Smooth muscle cell (in vitro differentiated cells): ENCODE data around the gene RNF214. TPM values are rescaled to one million over a fixed set of nuclear protein-coding genes. Genes with fewer than 3 reads are reported as not detected.

Experiments used
- DNase-seq: peaks from one replicate; lab custom pipeline; 2025; ENCODE audit not compliant: unreplicated experiment; lab: John Stamatoyannopoulos, UW
- H2AFZ ChIP-seq: fragments of 200-600 bp; sonication (generic); 2 replicates; pipeline ENCODE4 v1.6.0; 2016; ENCODE audit warnings: antibody characterized with exemption, low read depth, mild to moderate bottlenecking
- H3F3A ChIP-seq: fragments of 200-600 bp; sonication (generic); 2 replicates; pipeline ENCODE4 v1.6.0; 2017; ENCODE audit warnings: antibody characterized with exemption, low read depth
- H3K27ac ChIP-seq: fragments of 200-600 bp; sonication (generic); 2 replicates; pipeline ENCODE4 v1.5.1; 2016; ENCODE audit warnings: low read depth, mild to moderate bottlenecking
- H3K27me3 ChIP-seq: fragments of 200-600 bp; sonication (generic); 2 replicates; pipeline ENCODE4 v1.6.1; 2016; ENCODE audit warnings: low read depth, mild to moderate bottlenecking
- H3K36me3 ChIP-seq: fragments of 200-600 bp; sonication (generic); 2 replicates; pipeline ENCODE4 v1.5.1; 2016; ENCODE audit warnings: low read depth
- H3K4me1 ChIP-seq: fragments of 200-600 bp; sonication (generic); 2 replicates; pipeline ENCODE4 v1.5.1; 2016; ENCODE audit warnings: low read depth
- H3K4me2 ChIP-seq: fragments of 200-600 bp; sonication (generic); 2 replicates; pipeline ENCODE4 v1.6.0; 2016; ENCODE audit warnings: mild to moderate bottlenecking
- H3K4me3 ChIP-seq: fragments of 200-600 bp; sonication (generic); 2 replicates; pipeline ENCODE4 v1.5.1; 2016; ENCODE audit warnings: mild to moderate bottlenecking
- H3K79me2 ChIP-seq: fragments of 200-600 bp; sonication (generic); 2 replicates; pipeline ENCODE4 v1.6.0; 2016; ENCODE audit warnings: low read depth, mild to moderate bottlenecking
- H3K9ac ChIP-seq: fragments of 200-600 bp; sonication (generic); 2 replicates; pipeline ENCODE4 v1.6.0; 2016; ENCODE audit warnings: low read depth
- H3K9me3 ChIP-seq: fragments of 200-600 bp; sonication (generic); replicated peaks from 2 replicates; pipeline ENCODE4 v1.5.1; 2016; ENCODE audit warnings: low read depth
- H4K20me1 ChIP-seq: fragments of 200-600 bp; sonication (generic); 2 replicates; pipeline ENCODE4 v1.6.0; 2016; ENCODE audit warnings: low read depth
- CTCF ChIP-seq: fragments of 200-600 bp; sonication (generic); IDR thresholded peaks from 2 replicates; pipeline ENCODE4 v1.5.1; 2017; ENCODE audit warnings: borderline replicate concordance, mild to moderate bottlenecking, antibody characterized with exemption; ENCODE audit not compliant: insufficient read depth, poor library complexity, severe bottlenecking
- WGBS: methylation state at CpG from one replicate; pipeline ENCODE4 v1.1.7; 2016; ENCODE audit warnings: low lambda C conversion rate; 5-methylcytosine and 5-hydroxymethylcytosine counted together
- polyA plus RNA-seq: library from polyadenylated mRNA; unstranded; fragments of >200 nt; fragmentation: Nextera tagmentation; extraction: Ambion mirVana; gene quantifications from 2 replicates; pipeline ENCODE4 v1.2.1, GENCODE V29; 2016
- total RNA-seq: library from RNA; depleted of rRNA; stranded (reverse); fragments of >200 nt; gene quantifications from 2 replicates; pipeline ENCODE4 v1.2.3, GENCODE V29; 2014

RNF214 gene
- total and polyA plus RNA-seq, 2 experiments from 2014 or later: 10.9 to 15.8 TPM

GRCh38 chr11:117188620-117189081 lies 43.8 kb upstream of the RNF214 start:
- H3K27ac ChIP-seq: no peak overlapping the region
- no peak for TF ChIP-seq CTCF
- WGBS: 93% methylated on average over 20 of the region's 20 CpGs
- no peak for DNase-seq
- no peaks in the 10 kb centered on the region for H3K27me3 ChIP-seq
- H3F3A ChIP-seq: no peaks in the 10 kb centered on the region
- H2AFZ ChIP-seq: no peak overlapping the region
- H3K79me2 ChIP-seq: no peaks in the 10 kb centered on the region
- no peaks in the 10 kb centered on the region for H3K9me3 ChIP-seq
- H3K4me2 ChIP-seq: no peak overlapping the region
- no peak overlapping the region for H3K9ac ChIP-seq
- H4K20me1 ChIP-seq: no peaks in the 10 kb centered on the region
- no peaks in the 10 kb centered on the region for H3K36me3 ChIP-seq
- H3K4me3 ChIP-seq: no peak overlapping the region
- H3K4me1 ChIP-seq: no peaks in the 10 kb centered on the region

- H3K27ac ChIP-seq: no peak overlapping the region
- H2AFZ ChIP-seq: no peak overlapping the region
- no peaks in the 10 kb centered on the region for H3K36me3 ChIP-seq
- H4K20me1 ChIP-seq: no peaks in the 10 kb centered on the region
- H3K4me1 ChIP-seq: no peaks in the 10 kb centered on the region
- H3K4me2 ChIP-seq: no peak overlapping the region
- WGBS: 98% methylated on average over 22 of the region's 22 CpGs
- no peak overlapping the region for H3K4me3 ChIP-seq
- H3K9ac ChIP-seq: no peak overlapping the region
- TF ChIP-seq CTCF: no peak
- H3K27me3 ChIP-seq: no peaks in the 10 kb centered on the region
- H3K79me2 ChIP-seq: no peaks in the 10 kb centered on the region
- H3K9me3 ChIP-seq: no peaks in the 10 kb centered on the region
- no peak for DNase-seq
- no peaks in the 10 kb centered on the region for H3F3A ChIP-seq
Measured at GRCh38 chr11:117189191-117189940, 43.1 kb upstream of the RNF214 start.

- Histone ChIP-seq H3K9me3 (no peaks in the 10 kb centered on the region), H3K4me2 (no peak overlapping the region), H3K79me2 (no peaks in the 10 kb centered on the region), H3K27ac (no peak overlapping the region), H3K27me3 (no peaks in the 10 kb centered on the region), H3K36me3 (no peaks in the 10 kb centered on the region), H3K4me1 (no peaks in the 10 kb centered on the region), H4K20me1 (no peaks in the 10 kb centered on the region), H3F3A (no peaks in the 10 kb centered on the region), H2AFZ (no peak overlapping the region), H3K4me3 (no peak overlapping the region), H3K9ac (no peak overlapping the region)
- no peak for TF ChIP-seq CTCF
- WGBS: 96% methylated on average over 7 of the region's 8 CpGs
- DNase-seq: no peak
Measured at GRCh38 chr11:117189941-117190544, 42.4 kb upstream of the RNF214 start.
